HepG2 (cell line): ENCODE results near the gene CNOT1. TPM values are rescaled to one million over a fixed set of nuclear protein-coding genes. Genes with fewer than 3 reads are reported as not detected.

Source experiments
- AHR ChIP-seq: IDR thresholded peaks from 2 replicates; pipeline ENCODE4 v1.6.1; 2018; ENCODE audit warnings: missing genetic modification reagents, missing compliant biosample characterization
- AKAP8 ChIP-seq: sonication (generic); formaldehyde crosslinking; IDR thresholded peaks from 2 replicates; pipeline ENCODE4 v1.5.1; 2020; ENCODE audit warnings: mild to moderate bottlenecking, missing genetic modification reagents
- ATF5 ChIP-seq: sonication (generic); formaldehyde crosslinking; IDR thresholded peaks from 2 replicates; pipeline ENCODE4 v1.4.0; 2020; ENCODE audit warnings: mild to moderate bottlenecking, low read depth, missing genetic modification reagents
- BRCA1 ChIP-seq: sonication (generic); formaldehyde crosslinking; IDR thresholded peaks from 2 replicates; pipeline ENCODE4 v1.4.0; 2020; ENCODE audit warnings: missing genetic modification reagents
- CBX5 ChIP-seq: sonication (generic); formaldehyde crosslinking; IDR thresholded peaks from 2 replicates; pipeline ENCODE4 v1.4.0; 2020; ENCODE audit warnings: missing genetic modification reagents, borderline replicate concordance
- CCAR2 ChIP-seq: fragments of 200-400 bp; formaldehyde crosslinking; optimal IDR thresholded peaks from 2 replicates; pipeline ENCODE3; 2018; ENCODE audit warnings: low read depth, mild to moderate bottlenecking, low read length, moderate library complexity
- GPN1 ChIP-seq: sonication (generic); formaldehyde crosslinking; IDR thresholded peaks from 2 replicates; pipeline ENCODE4 v1.5.1; 2020; ENCODE audit warnings: missing genetic modification reagents, borderline replicate concordance
- HMG20A ChIP-seq: IDR thresholded peaks from 2 replicates; pipeline ENCODE4 v1.6.1; 2016; ENCODE audit warnings: borderline replicate concordance
- HOXD1 ChIP-seq: sonication (generic); formaldehyde crosslinking; IDR thresholded peaks from 2 replicates; pipeline ENCODE4 v1.5.0; 2020; ENCODE audit warnings: missing genetic modification reagents
- MTA1 ChIP-seq: sonication (generic); formaldehyde crosslinking; IDR thresholded peaks from 2 replicates; pipeline ENCODE4 v1.4.0; 2020; ENCODE audit warnings: missing genetic modification reagents, mild to moderate bottlenecking, borderline replicate concordance
- NCOA1 ChIP-seq: sonication (generic); formaldehyde crosslinking; IDR thresholded peaks from 2 replicates; pipeline ENCODE4 v1.9.0; 2021; ENCODE audit warnings: missing genetic modification reagents
- POLR2G ChIP-seq: fragments of 200-400 bp; formaldehyde crosslinking; IDR thresholded peaks from 2 replicates; pipeline ENCODE4 v1.6.1; 2018; ENCODE audit warnings: mild to moderate bottlenecking, low read depth, low read length, moderate library complexity
- STAG1 ChIP-seq: sonication (generic); formaldehyde crosslinking; IDR thresholded peaks from 2 replicates; pipeline ENCODE4 v1.4.0; 2020; ENCODE audit warnings: missing genetic modification reagents
- ZFP41 ChIP-seq: sonication (generic); formaldehyde crosslinking; IDR thresholded peaks from 2 replicates; pipeline ENCODE4 v1.4.0; 2020; ENCODE audit warnings: mild to moderate bottlenecking, missing genetic modification reagents, borderline replicate concordance
- ZNF205 ChIP-seq: IDR thresholded peaks from 2 replicates; pipeline ENCODE4 v1.6.1; 2018; ENCODE audit warnings: missing biosample characterization, missing genetic modification reagents
- ZNF678 ChIP-seq: sonication (generic); formaldehyde crosslinking; IDR thresholded peaks from 2 replicates; pipeline ENCODE4 v1.4.0; 2020; ENCODE audit warnings: mild to moderate bottlenecking, missing genetic modification reagents
- ZNF777 ChIP-seq: sonication (generic); formaldehyde crosslinking; IDR thresholded peaks from 2 replicates; pipeline ENCODE4 v1.4.0; 2020; ENCODE audit warnings: missing genetic modification reagents
- ZSCAN25 ChIP-seq: sonication (generic); formaldehyde crosslinking; IDR thresholded peaks from 2 replicates; pipeline ENCODE4 v1.8.0; 2022; ENCODE audit warnings: mild to moderate bottlenecking, missing genetic modification reagents
- polyA plus RNA-seq, 8 experiments: library from polyadenylated mRNA; depleted of rRNA in 3 of 8; stranded (reverse) in 7 of 8; unstranded in 1 of 8; fragments of >200 nt; fragmentation: Illumina TruSeq in 4 of 8; extraction: Trizol in 4 of 8; gene quantifications; 2 replicates each; pipeline versions ENCODE4 v1.2.1 to v1.2.3, GENCODE V29; 2011 to 2016; ENCODE audit warnings: low read depth in 4 of 8, missing spikeins in 1 of 8, mixed read lengths in 1 of 8; ENCODE audit not compliant: insufficient read depth in 1 of 8
- total RNA-seq, 5 experiments: library from RNA; depleted of rRNA; stranded (reverse); fragments of >200 nt; fragmentation: Illumina TruSeq; extraction: Trizol; gene quantifications; 2 replicates each; pipeline ENCODE4 v1.2.3, GENCODE V29; 2016; ENCODE audit warnings: low read depth in 1 of 5
- TF ChIP-seq, protein P1 (sequence below): sonication (generic); formaldehyde crosslinking; IDR thresholded peaks from 2 replicates; pipeline ENCODE4 v1.9.0; 2021; ENCODE audit warnings: missing genetic modification reagents, mild to moderate bottlenecking, borderline replicate concordance
- TF ChIP-seq, protein P2 (sequence below): IDR thresholded peaks from 2 replicates; pipeline ENCODE4 v1.6.1; 2018; ENCODE audit warnings: missing genetic modification reagents, mild to moderate bottlenecking, missing compliant biosample characterization
- TF ChIP-seq, protein P3 (sequence below): sonication (generic); formaldehyde crosslinking; IDR thresholded peaks from 2 replicates; pipeline ENCODE4 v1.8.1; 2022; ENCODE audit warnings: low read depth, mild to moderate bottlenecking, missing genetic modification reagents

CNOT1 gene
- total and polyA plus RNA-seq, 2 of the 13 experiments (the other 11 are each of a cell fraction or from before 2014, with no cell fraction given), result 188 to 232 TPM

GRCh38 chr16:58515125-58515870 lies 114.3 kb downstream of the CNOT1 start, which contains the start of gene SETD6 (continued):
- TF ChIP-seq, protein P1, sequence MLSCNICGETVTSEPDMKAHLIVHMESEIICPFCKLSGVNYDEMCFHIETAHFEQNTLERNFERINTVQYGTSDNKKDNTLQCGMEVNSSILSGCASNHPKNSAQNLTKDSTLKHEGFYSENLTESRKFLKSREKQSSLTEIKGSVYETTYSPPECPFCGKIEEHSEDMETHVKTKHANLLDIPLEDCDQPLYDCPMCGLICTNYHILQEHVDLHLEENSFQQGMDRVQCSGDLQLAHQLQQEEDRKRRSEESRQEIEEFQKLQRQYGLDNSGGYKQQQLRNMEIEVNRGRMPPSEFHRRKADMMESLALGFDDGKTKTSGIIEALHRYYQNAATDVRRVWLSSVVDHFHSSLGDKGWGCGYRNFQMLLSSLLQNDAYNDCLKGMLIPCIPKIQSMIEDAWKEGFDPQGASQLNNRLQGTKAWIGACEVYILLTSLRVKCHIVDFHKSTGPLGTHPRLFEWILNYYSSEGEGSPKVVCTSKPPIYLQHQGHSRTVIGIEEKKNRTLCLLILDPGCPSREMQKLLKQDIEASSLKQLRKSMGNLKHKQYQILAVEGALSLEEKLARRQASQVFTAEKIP, result no peak
- TF ChIP-seq NCOA1 (CRISPR knock-in tag), result 0 out of 2 replicates have a peak, but pooled peaks have one; percentile 40
- TF ChIP-seq BRCA1 (CRISPR knock-in tag), result peak; percentile 89
- peak; percentile 7; the same call in 1 of the 2 replicates for TF ChIP-seq STAG1
- peak; percentile 81 for TF ChIP-seq ZNF777 (CRISPR knock-in tag)
- 0 out of 2 replicates have a peak, but pooled peaks have one; percentile 48 for TF ChIP-seq ZFP41
- TF ChIP-seq AKAP8, result peak; percentile 85
- no peak; the same call in 1 of the 2 replicates for TF ChIP-seq CBX5 (CRISPR knock-in tag)
- no peak; the same call in 1 of the 2 replicates for TF ChIP-seq AHR (CRISPR knock-in tag)
- 0 out of 2 replicates have a peak, but pooled peaks have one; percentile 7 for TF ChIP-seq HMG20A (CRISPR knock-in tag)
- peak; percentile 93 for TF ChIP-seq ZSCAN25
- 0 out of 2 replicates have a peak, but pooled peaks have one; percentile 5 for TF ChIP-seq HOXD1 (CRISPR knock-in tag)
- peak; percentile 93; the same call in 1 of the 2 replicates for TF ChIP-seq ZNF678
- TF ChIP-seq, protein P2, sequence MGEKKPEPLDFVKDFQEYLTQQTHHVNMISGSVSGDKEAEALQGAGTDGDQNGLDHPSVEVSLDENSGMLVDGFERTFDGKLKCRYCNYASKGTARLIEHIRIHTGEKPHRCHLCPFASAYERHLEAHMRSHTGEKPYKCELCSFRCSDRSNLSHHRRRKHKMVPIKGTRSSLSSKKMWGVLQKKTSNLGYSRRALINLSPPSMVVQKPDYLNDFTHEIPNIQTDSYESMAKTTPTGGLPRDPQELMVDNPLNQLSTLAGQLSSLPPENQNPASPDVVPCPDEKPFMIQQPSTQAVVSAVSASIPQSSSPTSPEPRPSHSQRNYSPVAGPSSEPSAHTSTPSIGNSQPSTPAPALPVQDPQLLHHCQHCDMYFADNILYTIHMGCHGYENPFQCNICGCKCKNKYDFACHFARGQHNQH (CRISPR knock-in tag), result peak; percentile 88
- peak; percentile 63 for TF ChIP-seq ZNF205
- TF ChIP-seq CCAR2, result no peak
- TF ChIP-seq, protein P3, sequence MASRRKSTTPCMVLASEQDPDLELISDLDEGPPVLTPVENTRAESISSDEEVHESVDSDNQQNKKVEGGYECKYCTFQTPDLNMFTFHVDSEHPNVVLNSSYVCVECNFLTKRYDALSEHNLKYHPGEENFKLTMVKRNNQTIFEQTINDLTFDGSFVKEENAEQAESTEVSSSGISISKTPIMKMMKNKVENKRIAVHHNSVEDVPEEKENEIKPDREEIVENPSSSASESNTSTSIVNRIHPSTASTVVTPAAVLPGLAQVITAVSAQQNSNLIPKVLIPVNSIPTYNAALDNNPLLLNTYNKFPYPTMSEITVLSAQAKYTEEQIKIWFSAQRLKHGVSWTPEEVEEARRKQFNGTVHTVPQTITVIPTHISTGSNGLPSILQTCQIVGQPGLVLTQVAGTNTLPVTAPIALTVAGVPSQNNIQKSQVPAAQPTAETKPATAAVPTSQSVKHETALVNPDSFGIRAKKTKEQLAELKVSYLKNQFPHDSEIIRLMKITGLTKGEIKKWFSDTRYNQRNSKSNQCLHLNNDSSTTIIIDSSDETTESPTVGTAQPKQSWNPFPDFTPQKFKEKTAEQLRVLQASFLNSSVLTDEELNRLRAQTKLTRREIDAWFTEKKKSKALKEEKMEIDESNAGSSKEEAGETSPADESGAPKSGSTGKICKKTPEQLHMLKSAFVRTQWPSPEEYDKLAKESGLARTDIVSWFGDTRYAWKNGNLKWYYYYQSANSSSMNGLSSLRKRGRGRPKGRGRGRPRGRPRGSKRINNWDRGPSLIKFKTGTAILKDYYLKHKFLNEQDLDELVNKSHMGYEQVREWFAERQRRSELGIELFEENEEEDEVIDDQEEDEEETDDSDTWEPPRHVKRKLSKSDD (CRISPR knock-in tag), result peak; percentile 35; the same call in 1 of the 2 replicates
- peak; percentile 92 for TF ChIP-seq POLR2G
- TF ChIP-seq GPN1 (CRISPR knock-in tag), result no peak; the same call in 1 of the 2 replicates
- peak; percentile 92 for TF ChIP-seq MTA1 (CRISPR knock-in tag)
- TF ChIP-seq ATF5, result peak; percentile 96
